Calu3 (cell line): ENCODE results near the gene OR6C76. TPM values are rescaled to one million over a fixed set of nuclear protein-coding genes. Genes with fewer than 3 reads are reported as not detected.
"Not testable (repeated sequence)": the region's sequence is repeated elsewhere in the genome, so short reads cannot be mapped to it uniquely, and the experiment has no call there.

Experiments used
- BruUV-seq: library from RNA; stranded (reverse); fragments of 400-500 nt; replicated peaks from 2 replicates; lab custom pipeline; 2021; lab: Mats Ljungman, UMichigan
- CTCF ChIA-PET: fragments of 300-600 bp; sonication (Branson Sonifier 250); formaldehyde crosslinking; loops from one replicate; lab custom pipeline; 2022; ENCODE audit warnings: antibody characterized with exemption; lab: Charles Lee
- DNase-seq: peaks from one replicate; pipeline ENCODE4 v3.0.0; 2022
- H3K27ac Mint-ChIP-seq: one replicate; pipeline ENCODE4 v1.8.0; 2022; ENCODE audit warnings: mixed read lengths; ENCODE audit not compliant: unreplicated experiment
- H3K27me3 Mint-ChIP-seq: one replicate; pipeline ENCODE4 v1.8.0; 2022; ENCODE audit warnings: mixed read lengths; ENCODE audit not compliant: unreplicated experiment
- H3K36me3 Mint-ChIP-seq: one replicate; pipeline ENCODE4 v1.8.0; 2022; ENCODE audit warnings: mild to moderate bottlenecking, moderate library complexity, mixed read lengths; ENCODE audit not compliant: insufficient read depth, unreplicated experiment
- H3K4me1 Mint-ChIP-seq: one replicate; pipeline ENCODE4 v1.8.0; 2022; ENCODE audit warnings: mild to moderate bottlenecking, low read depth, mixed read lengths; ENCODE audit not compliant: unreplicated experiment
- H3K4me3 Mint-ChIP-seq: one replicate; pipeline ENCODE4 v1.8.0; 2022; ENCODE audit warnings: mild to moderate bottlenecking, low read depth, moderate library complexity, mixed read lengths; ENCODE audit not compliant: unreplicated experiment
- H3K9me3 Mint-ChIP-seq: one replicate; pipeline ENCODE4 v1.8.0; 2022; ENCODE audit warnings: low read depth, mixed read lengths; ENCODE audit not compliant: unreplicated experiment
- intact Hi-C: fragments of 100-400 bp; cut with micrococcal nuclease; formaldehyde crosslinking; loops from one replicate; pipeline ENCODE4 v1.10.0; 2022; ENCODE audit not compliant: unreplicated experiment
- total RNA-seq: library from RNA; stranded (reverse); gene quantifications from 2 replicates; pipeline ENCODE4 v1.2.3, GENCODE V29; 2022
- TF ChIP-seq, protein P1 (sequence below): fragments of 200-600 bp; IDR thresholded peaks from one replicate; pipeline ENCODE4 v1.8.0; 2022; ENCODE audit warnings: antibody characterized with exemption; ENCODE audit not compliant: unreplicated experiment

Gene OR6C76
- total RNA-seq, 1 experiment from 2014 or later: not detected

DNA sequence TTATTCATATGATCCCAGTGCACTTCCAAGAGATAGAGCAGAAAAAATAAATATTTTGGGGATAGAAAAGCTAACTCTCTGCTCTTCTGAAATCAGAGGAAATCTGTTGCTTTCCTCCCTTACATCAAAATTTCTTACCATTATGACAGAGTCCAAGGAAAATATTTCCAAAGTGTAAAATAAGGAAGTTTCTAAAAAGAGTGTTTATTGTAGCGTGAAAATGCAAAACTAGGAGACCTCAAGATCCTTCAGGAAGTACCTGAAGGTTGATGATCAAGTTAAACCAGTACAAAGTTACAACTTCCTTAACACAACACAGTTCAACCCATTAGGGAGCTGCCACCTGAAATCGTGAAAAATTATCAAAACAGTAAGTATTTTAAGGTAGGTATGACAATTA, 17.7 kb downstream of the OR6C76 start, which contains the start of gene OR6C2:
Gene OR6C2, plus strand, starts transcription at position 301 of the 400 bp plus-strand sequence. CDS start 8,138 bp downstream, outside the sequence.
- intact Hi-C loops: no loop called here
- Mint-ChIP-seq H3K4me3 (no peak within 1 kb of the TSS), H3K4me1 (no peaks in the 10 kb centered on the region), H3K27me3 (no peaks in the 10 kb centered on the region), H3K27ac (no peak within 1 kb of the TSS), H3K9me3 (no peaks in the 10 kb centered on the region), H3K36me3 (no peaks in the 10 kb centered on the region)
- DNase-seq: no peak
- TF ChIP-seq, protein P1, sequence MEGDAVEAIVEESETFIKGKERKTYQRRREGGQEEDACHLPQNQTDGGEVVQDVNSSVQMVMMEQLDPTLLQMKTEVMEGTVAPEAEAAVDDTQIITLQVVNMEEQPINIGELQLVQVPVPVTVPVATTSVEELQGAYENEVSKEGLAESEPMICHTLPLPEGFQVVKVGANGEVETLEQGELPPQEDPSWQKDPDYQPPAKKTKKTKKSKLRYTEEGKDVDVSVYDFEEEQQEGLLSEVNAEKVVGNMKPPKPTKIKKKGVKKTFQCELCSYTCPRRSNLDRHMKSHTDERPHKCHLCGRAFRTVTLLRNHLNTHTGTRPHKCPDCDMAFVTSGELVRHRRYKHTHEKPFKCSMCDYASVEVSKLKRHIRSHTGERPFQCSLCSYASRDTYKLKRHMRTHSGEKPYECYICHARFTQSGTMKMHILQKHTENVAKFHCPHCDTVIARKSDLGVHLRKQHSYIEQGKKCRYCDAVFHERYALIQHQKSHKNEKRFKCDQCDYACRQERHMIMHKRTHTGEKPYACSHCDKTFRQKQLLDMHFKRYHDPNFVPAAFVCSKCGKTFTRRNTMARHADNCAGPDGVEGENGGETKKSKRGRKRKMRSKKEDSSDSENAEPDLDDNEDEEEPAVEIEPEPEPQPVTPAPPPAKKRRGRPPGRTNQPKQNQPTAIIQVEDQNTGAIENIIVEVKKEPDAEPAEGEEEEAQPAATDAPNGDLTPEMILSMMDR: no peak
- no TSS peak for BruUV-seq
- CTCF ChIA-PET: no interaction called here

- no peak for DNase-seq
- H3K9me3 Mint-ChIP-seq: no peaks in the 10 kb centered on the region
- H3K4me1 Mint-ChIP-seq: no peaks in the 10 kb centered on the region
- no TSS peak for BruUV-seq
- no peak overlapping the region for H3K4me3 Mint-ChIP-seq
- TF ChIP-seq, protein P1: no peak
- intact Hi-C loops: no loop called here
- H3K27ac Mint-ChIP-seq: no peak overlapping the region
- CTCF ChIA-PET: no interaction called here
- no peaks in the 10 kb centered on the region for H3K27me3 Mint-ChIP-seq
- no peaks in the 10 kb centered on the region for H3K36me3 Mint-ChIP-seq
Observed at GRCh38 chr12:55445357-55445756, 19.3 kb downstream of the OR6C76 start.

DNA sequence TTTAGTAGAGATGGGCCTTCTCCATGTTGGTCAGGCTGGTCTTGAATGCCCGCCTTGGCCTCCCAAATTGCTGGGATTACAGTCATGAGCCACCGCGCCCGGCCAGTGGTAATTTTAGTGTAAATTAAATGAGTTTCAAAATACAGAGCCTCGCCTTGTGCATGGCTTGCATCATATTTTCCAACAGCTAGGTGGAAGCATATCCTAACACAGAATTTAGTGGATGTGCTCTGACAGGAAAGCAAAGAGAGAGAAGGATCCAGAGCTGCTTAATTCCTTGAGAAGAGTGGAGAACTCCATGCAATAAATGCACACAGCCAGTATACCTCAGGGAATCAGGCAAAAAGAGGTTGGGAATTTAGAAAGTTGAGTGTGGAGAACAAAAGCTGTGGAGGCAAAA, 20.3 kb downstream of the OR6C76 start:
- Mint-ChIP-seq H3K4me1 (no peaks in the 10 kb centered on the region), H3K36me3 (no peaks in the 10 kb centered on the region), H3K4me3 (no peak overlapping the region), H3K27me3 (no peaks in the 10 kb centered on the region), H3K9me3 (no peaks in the 10 kb centered on the region), H3K27ac (no peak overlapping the region)
- CTCF ChIA-PET: no interaction called here
- no peak for DNase-seq
- BruUV-seq: no TSS peak
- intact Hi-C loops: loop anchor here (1.0 kb wide), 1 partner anchor 173 kb away; no protein-coding TSS in a partner anchor
- TF ChIP-seq, protein P1: no peak

GRCh38 chr12:55448825-55449224, 22.8 kb downstream of the OR6C76 start:
- Mint-ChIP-seq H3K27ac (no peak overlapping the region), H3K36me3 (no peaks in the 10 kb centered on the region), H3K9me3 (no peaks in the 10 kb centered on the region), H3K27me3 (no peaks in the 10 kb centered on the region), H3K4me3 (no peak overlapping the region), H3K4me1 (no peaks in the 10 kb centered on the region)
- BruUV-seq: no TSS peak
- CTCF ChIA-PET: no interaction called here
- intact Hi-C loops: no loop called here
- no peak for DNase-seq
- TF ChIP-seq, protein P1: no peak

DNA sequence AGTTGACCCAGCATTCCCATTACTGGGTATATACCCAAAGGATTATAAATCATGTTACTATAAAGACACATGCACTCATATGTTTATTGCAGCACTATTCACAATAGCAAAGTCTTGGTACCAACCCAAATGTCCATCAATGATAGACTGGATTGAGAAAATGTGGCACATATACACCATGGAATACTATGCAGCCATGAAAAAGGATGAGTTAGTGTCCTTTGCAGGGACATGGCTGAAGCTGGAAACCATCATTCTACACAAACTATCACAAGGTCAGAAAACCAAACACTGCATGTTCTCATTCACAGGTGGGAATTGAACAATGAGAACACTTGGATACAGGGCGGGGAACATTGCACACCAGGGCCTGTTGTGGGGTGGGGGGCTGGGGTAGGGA, 38.9 kb downstream of the OR6C76 start:
- CTCF ChIA-PET, intact Hi-C loops, H3K9me3 Mint-ChIP-seq, H3K4me3 Mint-ChIP-seq, H3K4me1 Mint-ChIP-seq, H3K36me3 Mint-ChIP-seq, BruUV-seq, H3K27ac Mint-ChIP-seq, DNase-seq: not testable (repeated sequence)
- peaks cover 14% of the 10 kb centered on the region for H3K27me3 Mint-ChIP-seq
